A549 treated with CpdA at 1 μM for 4 hours (cell line): Measurements from ENCODE around the gene KLK7. TPM values are rescaled to one million over a fixed set of nuclear protein-coding genes. Genes with fewer than 3 reads are reported as not detected.

Experiments
- total RNA-seq: library from RNA; stranded (reverse); fragments of 200-300 nt; extraction: Qiagen RNA extraction; gene quantifications from 5 replicates; pipeline ENCODE4 v1.2.3, GENCODE V29; 2022; ENCODE audit warnings: low read depth

KLK7 gene
- 0.03 TPM in 1 of 5 replicates, not detected in the others for total RNA-seq

DNA sequence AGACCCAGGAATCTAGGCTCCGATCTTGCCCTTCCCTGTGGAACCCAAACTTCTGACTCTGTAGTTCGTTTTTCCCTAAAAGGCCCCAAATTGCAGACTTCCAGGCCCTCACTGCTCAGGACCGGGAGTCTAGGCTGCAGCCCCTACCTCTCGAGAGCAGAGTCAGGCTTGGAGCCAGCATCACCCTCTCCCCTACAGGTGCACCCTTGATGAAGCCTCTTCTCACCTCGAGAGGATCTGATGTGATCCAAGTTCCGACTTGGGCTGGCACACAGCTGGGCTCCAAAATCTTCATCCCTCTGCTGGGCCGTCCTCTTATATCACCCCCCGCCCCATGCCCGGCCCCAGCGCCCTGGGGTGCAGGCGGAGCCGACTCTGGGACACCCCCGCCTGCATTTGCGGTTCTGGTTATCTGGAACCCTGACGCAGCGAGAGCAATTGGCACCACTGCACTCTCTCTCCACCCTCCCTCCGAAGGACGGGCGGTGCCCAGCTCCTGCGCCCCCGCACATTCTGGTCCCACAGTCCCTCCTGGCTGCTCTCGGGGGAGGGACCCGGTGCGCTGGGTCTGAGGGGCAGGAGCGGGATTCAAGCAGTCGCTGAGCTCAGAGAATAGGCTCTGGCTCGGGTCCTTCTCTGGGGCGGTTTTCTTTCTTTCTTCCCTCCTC, at the start of gene KLK7:
Gene KLK7, minus strand, starts transcription at position 293 of the 668 bp plus-strand sequence. CDS start 1,518 bp downstream, outside the sequence.

DNA sequence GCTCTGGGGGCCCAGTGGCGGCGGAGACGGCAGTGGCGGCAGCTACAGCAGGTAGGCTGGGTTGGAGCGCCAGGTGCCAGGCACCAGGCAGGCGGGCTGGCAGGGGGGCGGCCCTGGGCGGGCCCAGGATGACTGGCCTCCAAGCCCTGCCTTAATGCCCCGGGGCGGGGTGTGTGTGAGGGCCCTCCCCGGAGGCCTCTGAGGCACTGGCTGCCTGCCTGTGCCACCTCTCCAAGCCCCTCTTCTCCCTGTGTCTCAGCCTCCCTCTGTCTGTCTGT, 42.8 kb upstream of the KLK7 start, which contains the start of gene KLK11:
Gene KLK11, minus strand, starts transcription at position 63 of the 278 bp plus-strand sequence. CDS start 985 bp downstream, outside the sequence.

DNA sequence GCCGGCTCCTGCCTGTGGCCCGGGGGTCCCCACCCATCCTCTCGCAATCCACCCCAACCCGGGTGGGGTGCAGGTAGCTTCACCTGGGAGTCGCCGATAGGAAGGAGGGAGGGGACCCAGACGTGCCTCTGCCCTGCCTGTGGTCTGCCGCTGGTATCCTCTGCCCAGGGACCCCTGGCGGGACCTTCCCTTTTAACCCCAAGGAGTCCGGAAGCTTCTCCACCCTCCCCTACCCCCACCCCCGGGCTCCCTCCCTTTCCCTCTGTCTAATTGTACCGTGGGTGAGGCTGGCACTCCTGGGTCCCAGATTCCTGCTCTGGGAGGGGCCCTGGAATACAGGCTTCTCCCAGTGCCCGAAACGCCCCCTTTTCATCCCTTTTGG, 35.8 kb upstream of the KLK7 start, which contains the start of gene KLK10:
Gene KLK10, minus strand, starts transcription at position 166 of the 382 bp plus-strand sequence. CDS start 579 bp downstream, outside the sequence.

DNA sequence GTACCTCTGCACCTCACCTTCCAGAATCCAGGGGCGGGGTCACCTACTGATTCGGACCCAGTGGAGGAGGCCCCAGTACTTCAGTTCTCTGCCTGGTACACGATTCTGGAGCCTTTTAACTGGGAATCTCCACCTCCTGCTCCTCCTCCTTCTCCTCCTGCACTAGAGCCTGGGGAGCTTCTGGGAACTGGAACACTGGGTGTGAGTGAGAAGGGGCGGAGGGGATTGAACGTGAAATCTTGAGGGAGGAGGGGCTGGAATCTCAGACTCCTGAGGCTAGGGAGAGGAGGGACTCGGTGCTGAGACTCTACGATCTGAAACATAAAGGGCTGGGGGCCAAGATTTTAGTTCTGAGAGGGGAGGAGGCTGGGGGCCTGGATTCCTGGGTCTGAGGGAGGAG, 17.8 kb upstream of the KLK7 start, which contains the start of gene KLK8:
Gene KLK8, minus strand, starts transcription at position 90 of the 400 bp plus-strand sequence. CDS start 437 bp downstream, outside the sequence.

DNA sequence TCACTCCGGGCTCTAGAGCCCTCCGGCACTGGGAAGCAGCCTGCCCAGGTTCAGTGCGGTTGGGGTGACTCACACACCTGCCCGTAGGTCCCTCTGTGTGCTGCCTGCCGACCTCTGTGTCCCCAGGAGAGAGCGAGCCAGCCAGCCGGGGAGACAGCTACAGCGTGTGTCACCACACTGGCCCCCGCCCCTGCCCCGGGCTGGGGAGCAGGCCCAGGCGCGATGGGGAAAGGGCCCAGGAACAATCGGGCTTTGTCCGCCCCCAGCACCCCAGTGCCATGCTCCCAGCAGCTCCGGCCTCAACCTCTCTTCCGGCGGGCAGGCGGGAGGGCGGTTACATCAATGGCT, 14.3 kb downstream of the KLK7 start, which contains the start of gene KLK6:
Gene KLK6, minus strand, starts transcription at position 179 of the 348 bp plus-strand sequence. CDS start 1,487 bp downstream, outside the sequence.

DNA sequence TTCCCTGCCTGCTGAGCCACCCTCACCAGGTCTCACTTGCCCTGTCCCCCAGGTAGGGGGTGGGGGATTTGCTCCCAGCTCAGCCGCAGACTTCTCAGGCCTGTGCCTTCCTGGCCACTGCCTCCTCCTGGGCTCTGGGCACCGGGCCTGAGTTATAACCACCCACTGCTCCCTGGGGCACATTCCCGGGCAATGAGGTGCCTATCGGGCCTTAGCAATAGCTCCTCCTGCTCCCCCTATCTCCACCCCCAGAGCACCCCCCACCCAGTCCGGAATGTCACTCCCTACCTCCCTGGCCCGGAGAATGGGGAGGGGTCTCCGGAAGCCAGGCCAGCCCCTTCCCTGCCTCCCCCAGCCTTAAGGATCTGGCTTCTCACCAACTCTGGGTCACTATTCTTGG, 30.8 kb downstream of the KLK7 start, which contains the start of gene KLK5:
Gene KLK5, minus strand, starts transcription at position 129 of the 400 bp plus-strand sequence. CDS start 381 bp downstream, outside the sequence.

Other genes with a start within 250 kb of the KLK7 start
- not detected in 5 replicates for gene GPR32, start 213.5 kb downstream of the KLK7 start, total RNA-seq
- not detected in 5 replicates for gene ACP4, start 193.5 kb downstream of the KLK7 start, total RNA-seq
- 0.10 to 0.41 TPM (median 0.16 TPM) in 3 of 5 replicates, not detected in the others for gene KLK1, start 160.1 kb downstream of the KLK7 start, total RNA-seq
- gene KLK15, start 150.3 kb downstream of the KLK7 start, total RNA-seq, result not detected in 5 replicates
- gene KLK3, start 129.0 kb downstream of the KLK7 start, total RNA-seq, result not detected in 5 replicates
- 0.03 TPM in 1 of 5 replicates, not detected in the others for gene KLK2, start 110.5 kb downstream of the KLK7 start, total RNA-seq
- gene KLK4, start 72.5 kb downstream of the KLK7 start, total RNA-seq, result 0.14 to 0.22 TPM in 2 of 5 replicates, not detected in the others
- 0.17 TPM in 1 of 5 replicates, not detected in the others for gene KLK5, start 30.9 kb downstream of the KLK7 start, total RNA-seq
- 0.21 to 0.82 TPM (median 0.33 TPM) in 4 of 5 replicates, not detected in the other for gene KLK6, start 14.3 kb downstream of the KLK7 start, total RNA-seq
- not detected in 5 replicates for gene KLK8, start 17.7 kb upstream of the KLK7 start, total RNA-seq
- 0.19 to 0.34 TPM (median 0.32 TPM) in 5 replicates for gene KLK10, start 35.8 kb upstream of the KLK7 start, total RNA-seq
- 0.14 TPM in 1 of 5 replicates, not detected in the others for gene KLK11, start 42.7 kb upstream of the KLK7 start, total RNA-seq
- gene KLK12, start 51.1 kb upstream of the KLK7 start, total RNA-seq, result not detected in 5 replicates
- 0.08 to 0.36 TPM in 2 of 5 replicates, not detected in the others for gene KLK13, start 81.2 kb upstream of the KLK7 start, total RNA-seq
- gene KLK14, start 99.0 kb upstream of the KLK7 start, total RNA-seq, result 0.29 to 0.70 TPM (median 0.50 TPM) in 5 replicates
- gene CTU1, start 124.5 kb upstream of the KLK7 start, total RNA-seq, result 5.0 to 16.7 TPM (median 13.8 TPM) in 5 replicates
- gene SIGLEC9, start 141.0 kb upstream of the KLK7 start, total RNA-seq, result 0.26 TPM in 1 of 5 replicates, not detected in the others
- not detected in 5 replicates for gene SIGLEC7, start 158.4 kb upstream of the KLK7 start, total RNA-seq
- gene CD33, start 241.2 kb upstream of the KLK7 start, total RNA-seq, result 0.08 TPM in 1 of 5 replicates, not detected in the others